ENCODE results near the gene TUT7. TPM values are rescaled to one million over a fixed set of nuclear protein-coding genes. Genes with fewer than 3 reads are reported as not detected.

TUT7 gene
- total RNA-seq, 3 donors from 2014 or later: 30.7 to 49.1 (median 36.8) TPM

DNA sequence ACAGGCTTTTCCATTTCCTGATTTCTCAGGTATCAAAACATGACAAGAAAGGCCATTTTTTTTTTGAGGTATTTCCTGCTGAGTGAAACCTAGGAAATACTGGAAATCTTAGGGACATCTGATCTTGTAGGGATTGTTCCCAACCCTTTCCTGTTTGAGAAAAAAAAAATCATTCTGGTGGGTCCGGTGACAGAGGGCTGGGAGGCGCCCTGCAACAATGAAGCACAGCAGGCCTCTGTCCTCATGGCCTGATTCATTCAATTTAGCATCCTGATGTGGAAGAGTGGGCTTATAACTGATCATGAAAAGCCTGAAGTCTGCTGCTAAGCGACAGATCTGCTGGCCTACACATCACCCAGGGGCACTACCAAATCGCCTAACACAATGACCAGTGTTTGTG is 91.7 kb downstream of the TUT7 start:
- DNase-seq (no peak), ATAC-seq (no peak)
- Histone ChIP-seq H3K4me3 (no peak overlapping the region), H3K4me1 (ENCODE audit: low read depth) (no peaks in the 10 kb centered on the region), H3K9me3 (no peaks in the 10 kb centered on the region), H3K36me3 (ENCODE audit: low read depth) (no peaks in the 10 kb centered on the region)
- intact Hi-C loops (cut with DNase I, micrococcal nuclease): no loop called here
- TF ChIP-seq, protein P1, sequence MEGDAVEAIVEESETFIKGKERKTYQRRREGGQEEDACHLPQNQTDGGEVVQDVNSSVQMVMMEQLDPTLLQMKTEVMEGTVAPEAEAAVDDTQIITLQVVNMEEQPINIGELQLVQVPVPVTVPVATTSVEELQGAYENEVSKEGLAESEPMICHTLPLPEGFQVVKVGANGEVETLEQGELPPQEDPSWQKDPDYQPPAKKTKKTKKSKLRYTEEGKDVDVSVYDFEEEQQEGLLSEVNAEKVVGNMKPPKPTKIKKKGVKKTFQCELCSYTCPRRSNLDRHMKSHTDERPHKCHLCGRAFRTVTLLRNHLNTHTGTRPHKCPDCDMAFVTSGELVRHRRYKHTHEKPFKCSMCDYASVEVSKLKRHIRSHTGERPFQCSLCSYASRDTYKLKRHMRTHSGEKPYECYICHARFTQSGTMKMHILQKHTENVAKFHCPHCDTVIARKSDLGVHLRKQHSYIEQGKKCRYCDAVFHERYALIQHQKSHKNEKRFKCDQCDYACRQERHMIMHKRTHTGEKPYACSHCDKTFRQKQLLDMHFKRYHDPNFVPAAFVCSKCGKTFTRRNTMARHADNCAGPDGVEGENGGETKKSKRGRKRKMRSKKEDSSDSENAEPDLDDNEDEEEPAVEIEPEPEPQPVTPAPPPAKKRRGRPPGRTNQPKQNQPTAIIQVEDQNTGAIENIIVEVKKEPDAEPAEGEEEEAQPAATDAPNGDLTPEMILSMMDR (IDR thresholded peaks at IDR 0.05): no peak

DNA sequence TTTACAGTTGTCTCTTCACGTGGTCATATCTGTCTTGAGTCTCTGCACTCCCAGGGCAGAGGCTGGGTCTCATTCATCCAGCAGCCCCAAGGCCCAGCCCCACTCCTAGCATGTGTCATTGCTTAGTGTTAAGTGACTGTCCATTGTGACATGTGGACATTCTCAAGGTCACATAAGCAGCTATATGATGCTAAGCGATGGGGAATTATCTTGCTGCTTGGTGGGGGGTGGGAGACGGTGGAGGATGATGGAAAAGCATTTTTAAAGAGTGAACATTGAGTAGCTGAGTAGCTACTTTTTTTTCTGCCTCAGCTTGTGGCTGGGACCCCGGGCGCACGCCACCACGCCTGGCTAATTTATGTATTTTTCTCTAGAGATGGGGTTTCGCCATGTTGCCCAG is 94.7 kb downstream of the TUT7 start, which contains the start of gene C9orf153:
Gene C9orf153, minus strand, starts transcription at position 101 of the 400 bp plus-strand sequence. CDS start 30,054 bp downstream, outside the sequence.
- H3K4me1 ChIP-seq (ENCODE audit: low read depth): no peaks in the 10 kb centered on the region
- no peaks in the 10 kb centered on the region for H3K9me3 ChIP-seq
- DNase-seq (no peak), ATAC-seq (no peak)
- TF ChIP-seq, protein P1 (IDR thresholded peaks at IDR 0.05): no peak
- H3K36me3 ChIP-seq (ENCODE audit: low read depth): no peaks in the 10 kb centered on the region
- no peak within 1 kb of the TSS for H3K4me3 ChIP-seq
- intact Hi-C loops (cut with DNase I, micrococcal nuclease): no loop called here

DNA sequence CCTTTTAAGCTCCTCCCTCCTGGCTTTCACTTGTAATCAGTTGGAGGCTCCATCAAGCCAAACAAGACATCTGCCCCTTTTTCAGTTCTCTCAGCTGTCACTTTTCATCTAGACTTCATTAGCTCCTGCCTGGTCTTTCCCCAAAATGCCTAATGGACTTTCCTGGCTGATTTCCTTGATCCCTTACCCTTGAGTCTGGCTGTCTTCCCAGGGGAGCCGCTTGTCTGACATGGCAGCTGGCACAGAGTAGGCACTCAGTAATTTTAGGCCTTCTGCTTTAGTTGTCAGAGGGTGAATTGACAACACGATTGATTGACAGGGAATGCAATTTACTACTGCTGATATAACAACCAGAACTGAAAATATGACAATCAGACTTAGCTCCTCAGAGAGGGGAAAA is 96.8 kb downstream of the TUT7 start:
- H3K36me3 ChIP-seq (ENCODE audit: low read depth): no peaks in the 10 kb centered on the region
- no peak for ATAC-seq
- H3K9me3 ChIP-seq: peaks cover 4% of the 10 kb centered on the region

DNA sequence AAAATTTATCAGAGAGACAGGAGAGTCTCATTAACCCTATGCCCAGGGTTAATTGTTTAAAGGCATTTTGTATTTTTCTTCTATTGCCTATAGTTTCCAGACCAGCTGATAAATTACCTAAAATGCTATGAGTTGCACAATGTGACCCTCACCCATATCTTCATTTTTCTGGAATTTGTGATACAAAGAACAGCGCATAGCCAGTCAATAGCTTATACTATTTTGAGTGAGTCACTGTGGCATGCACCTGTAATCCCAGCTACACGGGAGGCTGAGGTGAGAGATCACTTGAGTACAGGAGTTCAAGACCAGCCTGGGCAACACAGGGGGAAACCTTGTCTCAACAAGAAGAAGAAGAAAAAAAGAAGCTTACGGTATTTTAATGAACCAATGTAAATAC is 97.6 kb downstream of the TUT7 start:
- Histone ChIP-seq H3K36me3 (ENCODE audit: low read depth) (no peaks in the 10 kb centered on the region), H3K4me3 (no peak overlapping the region), H3K4me1 (ENCODE audit: low read depth) (no peaks in the 10 kb centered on the region), H3K9me3 (peaks cover 4% of the 10 kb centered on the region)
- DNase-seq (no peak), ATAC-seq (no peak)
- TF ChIP-seq, protein P1 (IDR thresholded peaks at IDR 0.05): no peak
- intact Hi-C loops (cut with DNase I, micrococcal nuclease): no loop called here

More for the DNA sequence above, 96.8 kb downstream of the TUT7 start:
- intact Hi-C loops (cut with DNase I, micrococcal nuclease): no loop called here
- TF ChIP-seq, protein P1 (IDR thresholded peaks at IDR 0.05): no peak
- Histone ChIP-seq H3K4me1 (ENCODE audit: low read depth) (no peaks in the 10 kb centered on the region), H3K4me3 (no peak overlapping the region)
- DNase-seq: no peak

DNA sequence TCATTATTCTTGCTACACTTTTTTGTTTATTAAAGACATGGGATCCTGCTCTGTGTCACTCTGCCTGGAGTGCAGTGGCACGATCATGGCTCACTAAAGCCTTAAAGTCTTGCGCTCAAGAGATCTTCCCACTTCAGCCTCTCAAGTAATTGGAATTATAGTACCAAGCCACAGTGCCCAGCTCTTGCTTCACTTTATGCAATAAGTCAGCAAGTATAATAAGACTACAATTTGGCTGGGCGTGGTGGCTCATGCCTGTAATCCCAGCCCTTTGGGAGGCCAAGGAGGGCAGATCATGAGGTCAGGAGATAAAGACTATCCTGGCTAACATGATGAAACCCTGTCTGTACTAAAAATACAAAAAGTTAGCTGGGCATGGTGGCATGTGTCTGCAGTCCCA is 100.6 kb downstream of the TUT7 start:
- H3K4me3 ChIP-seq: no peak overlapping the region
- H3K36me3 ChIP-seq (ENCODE audit: low read depth): no peaks in the 10 kb centered on the region
- peaks cover 4% of the 10 kb centered on the region for H3K9me3 ChIP-seq
- DNase-seq (no peak), ATAC-seq (no peak)
- TF ChIP-seq, protein P1 (IDR thresholded peaks at IDR 0.05): no peak
- intact Hi-C loops (cut with DNase I, micrococcal nuclease): no loop called here
- H3K4me1 ChIP-seq (ENCODE audit: low read depth): no peaks in the 10 kb centered on the region

DNA sequence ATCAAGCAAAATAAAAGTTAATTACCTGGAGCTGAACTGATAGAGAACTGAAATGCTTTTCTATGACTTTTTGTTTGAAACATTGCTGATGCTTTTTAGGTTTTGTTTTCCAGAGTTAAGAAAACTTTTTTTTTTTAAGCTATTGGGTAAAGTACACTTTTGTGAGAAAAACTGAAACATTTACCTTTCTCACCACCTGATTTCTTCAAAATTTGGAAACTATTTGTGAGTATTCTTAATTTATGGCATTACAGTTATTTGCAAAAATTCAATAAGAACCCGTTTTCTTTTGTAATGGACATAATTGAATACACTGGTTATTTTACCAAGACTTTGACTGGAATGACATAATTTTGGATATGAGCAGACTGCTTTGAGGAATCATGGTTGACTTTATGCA is 101.3 kb downstream of the TUT7 start:
- peaks cover 4% of the 10 kb centered on the region for H3K9me3 ChIP-seq
- no peak overlapping the region for H3K4me3 ChIP-seq
- ATAC-seq (no peak), DNase-seq (no peak)
- no peaks in the 10 kb centered on the region for H3K4me1 ChIP-seq (ENCODE audit: low read depth)
- TF ChIP-seq, protein P1 (IDR thresholded peaks at IDR 0.05): no peak
- no peaks in the 10 kb centered on the region for H3K36me3 ChIP-seq (ENCODE audit: low read depth)
- intact Hi-C loops (cut with DNase I, micrococcal nuclease): no loop called here
